ENCODE data around the gene DUSP15.

DUSP15 gene

GRCh38 chr20:31859266-31859997 is 10.9 kb downstream of the DUSP15 start:
- no peak for DNase-seq

DNA sequence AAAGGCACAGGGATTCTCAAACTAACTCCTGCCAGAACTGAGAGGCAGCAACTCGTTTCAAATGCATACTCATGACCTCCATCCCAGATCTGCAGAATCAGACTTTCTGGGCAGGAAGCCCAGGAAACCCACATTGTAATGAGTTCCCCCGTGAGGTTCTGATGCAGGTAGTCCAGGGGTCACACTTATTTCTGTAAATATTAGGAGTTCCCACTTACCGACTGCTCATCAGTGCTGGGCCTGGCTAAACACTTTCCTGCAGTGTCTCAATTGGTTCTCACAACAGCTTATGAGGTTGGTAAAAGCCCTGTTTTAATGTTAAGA is 11.6 kb downstream of the DUSP15 start:
- no peak for DNase-seq

DNA sequence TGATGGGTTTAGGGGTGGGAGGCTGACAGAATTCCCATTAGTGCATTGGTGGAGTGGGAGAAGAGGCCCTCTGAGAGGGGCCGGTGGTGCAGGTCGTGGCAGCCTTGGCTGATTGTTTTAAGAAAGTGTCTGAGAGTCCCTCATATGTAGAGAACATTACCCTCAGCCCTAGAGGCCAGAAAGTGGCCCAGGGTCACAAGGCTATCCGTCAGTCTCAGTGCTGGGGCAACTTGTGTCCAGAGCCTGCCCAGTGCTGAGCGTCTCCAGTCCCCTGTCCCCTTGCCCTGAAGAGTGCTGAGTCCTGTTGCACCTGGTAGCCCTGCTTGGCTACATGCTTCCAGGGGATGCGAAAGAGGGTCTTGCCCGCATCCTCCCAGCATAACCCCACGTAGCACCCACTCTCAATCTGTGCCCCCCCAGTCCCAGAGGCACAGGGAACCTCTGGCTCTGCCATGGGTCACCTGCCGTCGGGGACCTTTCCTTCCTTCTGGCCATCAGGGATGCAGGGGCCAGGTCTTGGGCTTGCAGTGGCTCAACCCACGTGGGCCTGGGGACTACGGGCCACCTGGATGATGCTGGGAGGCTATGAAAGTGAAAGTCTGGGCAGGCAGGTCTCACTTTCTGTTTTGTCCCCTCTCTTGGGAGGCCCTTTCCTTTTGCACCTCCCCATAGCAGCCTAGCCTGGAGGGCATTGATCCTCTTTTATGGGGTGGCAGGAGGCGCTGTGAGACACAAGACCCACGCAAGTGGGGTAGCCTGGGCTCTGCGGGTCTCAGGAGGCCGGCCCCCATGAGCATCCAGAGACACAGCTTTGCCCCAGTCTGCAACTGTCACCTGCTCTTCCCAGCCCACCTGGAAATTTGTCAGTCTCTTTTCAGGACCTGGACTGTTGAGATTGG is 12.2 kb downstream of the DUSP15 start:
- no peak for DNase-seq

GRCh38 chr20:31856516-31856915 is 13.8 kb downstream of the DUSP15 start:
- no peak for DNase-seq

DNA sequence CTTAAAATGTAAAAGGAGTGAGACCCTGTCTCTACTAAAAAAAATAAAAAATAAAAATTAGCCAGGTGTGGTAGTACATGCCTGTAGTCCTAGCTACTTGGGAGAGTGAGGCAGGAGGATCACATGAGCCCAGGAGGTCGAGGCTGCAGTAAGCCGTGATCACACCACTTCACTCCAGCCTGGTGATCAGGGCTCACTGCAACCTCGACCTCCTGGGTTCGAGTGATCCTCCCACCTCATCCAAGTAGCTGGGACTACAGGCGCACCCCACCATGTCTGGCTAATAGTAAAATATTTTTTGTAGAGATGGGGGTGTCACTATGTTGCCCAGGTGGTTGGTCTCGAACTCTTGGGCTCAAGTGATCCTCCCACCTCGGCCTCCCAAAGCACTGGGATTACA is 16.8 kb downstream of the DUSP15 start:
- no peak for DNase-seq

- DNase-seq: no peak
Observed at GRCh38 chr20:31851240-31851955, 18.9 kb downstream of the DUSP15 start.

DNA sequence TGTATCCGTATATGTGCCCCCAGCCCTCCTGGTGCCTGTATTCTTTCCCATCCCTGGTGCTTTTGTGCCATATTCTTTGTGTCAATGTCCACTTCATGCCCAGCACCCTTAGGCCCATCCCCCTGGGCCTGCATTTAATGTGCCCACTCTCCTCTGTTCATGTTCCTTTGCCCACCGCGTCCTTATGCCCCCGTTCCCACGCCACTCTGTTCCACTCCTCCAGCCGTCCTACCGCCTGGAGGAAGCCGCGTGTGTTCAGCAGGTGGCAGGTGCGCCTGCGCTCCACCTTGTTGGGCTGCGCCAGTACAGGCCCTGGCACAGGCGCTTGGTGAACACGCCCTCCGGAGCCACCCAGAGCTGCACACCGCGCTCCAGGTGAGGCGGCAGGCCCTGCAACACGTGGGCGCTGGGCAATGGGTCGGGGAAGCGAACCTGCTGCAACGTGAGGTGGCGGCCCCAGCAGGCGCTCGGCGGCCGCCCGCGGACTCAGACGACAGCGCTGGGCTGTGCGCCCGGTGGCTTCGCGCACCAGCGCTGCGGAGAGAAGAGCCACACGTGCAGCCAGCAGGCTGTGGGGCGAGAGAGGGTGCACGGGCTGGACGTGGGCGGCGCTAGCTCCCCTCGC is 20.9 kb downstream of the DUSP15 start:
- DNase-seq: no peak

- DNase-seq: no peak
Observed at GRCh38 chr20:31848088-31848999, 22.0 kb downstream of the DUSP15 start.

DNA sequence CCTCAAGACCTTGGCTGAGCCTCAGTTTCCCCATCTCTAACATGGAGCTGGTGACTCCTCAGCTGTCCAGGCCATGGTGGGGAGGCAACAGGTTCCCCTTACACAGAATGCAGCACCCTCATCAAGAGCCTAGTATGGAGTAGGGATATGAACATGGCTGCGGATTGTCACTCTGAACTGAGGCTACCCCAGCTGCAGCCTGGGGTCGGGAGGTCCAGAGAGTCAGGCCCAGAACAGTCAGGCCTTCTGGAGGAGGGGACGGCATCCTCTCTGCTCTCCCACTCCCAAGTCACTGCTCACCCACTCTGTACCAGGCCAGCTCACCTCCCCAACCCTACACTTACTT is 23.6 kb downstream of the DUSP15 start:
- no peak for DNase-seq

DNA sequence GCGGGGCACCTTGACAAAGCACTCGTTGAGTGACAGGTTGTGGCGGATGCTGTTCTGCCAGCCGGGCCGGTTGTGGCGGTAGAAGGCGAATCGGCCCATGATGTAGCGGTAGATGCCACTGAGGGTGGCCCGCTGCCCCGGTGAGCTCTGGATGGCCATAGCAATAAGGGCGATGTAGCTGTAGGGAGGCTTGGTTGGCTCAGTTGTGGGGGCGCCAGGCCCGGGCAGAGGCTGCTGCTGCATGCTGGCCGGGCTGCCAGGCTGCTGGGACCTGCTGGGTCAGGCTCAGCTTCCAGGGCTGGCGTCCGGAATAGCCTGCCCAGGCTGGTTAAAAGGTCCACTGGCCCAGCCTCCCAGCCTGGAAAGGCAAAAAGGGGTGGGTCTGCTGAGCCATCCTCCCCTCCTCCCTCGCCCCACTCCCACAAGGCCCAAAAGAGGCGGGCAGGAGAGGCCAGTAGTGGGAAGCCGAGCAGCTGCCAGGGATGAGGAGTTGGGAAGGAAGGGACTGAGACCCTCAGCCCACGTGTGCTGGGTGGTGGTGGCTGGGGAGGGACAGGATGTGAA is 24.9 kb downstream of the DUSP15 start, which contains the start of gene FOXS1:
TSS of gene FOXS1 (minus strand) at position 305 of the 564 bp plus-strand sequence. CDS start at position 243, 62 bp downstream.
- no peak for DNase-seq

GRCh38 chr20:31844737-31845299 is 25.5 kb downstream of the DUSP15 start:
- DNase-seq: no peak

DNA sequence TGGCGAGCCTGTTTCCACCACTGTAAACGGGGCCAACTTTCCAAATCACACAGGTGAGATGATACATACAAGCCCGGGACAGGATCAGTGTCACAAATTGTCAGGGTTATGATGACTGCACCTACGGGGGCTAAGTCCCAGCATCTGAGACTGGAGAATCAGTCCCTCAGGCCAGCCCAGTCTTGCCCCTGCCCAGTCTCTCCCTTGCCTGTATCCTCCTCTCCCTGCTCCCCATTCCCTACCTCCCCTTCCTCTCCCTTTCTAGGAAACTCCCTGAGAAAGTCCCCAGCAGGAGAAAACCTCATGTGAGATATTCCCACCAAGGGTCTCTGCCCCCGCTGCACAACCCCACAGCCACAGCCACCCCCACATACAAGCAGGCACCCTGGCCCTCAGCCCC is 26.4 kb downstream of the DUSP15 start:
- DNase-seq: no peak

DNA sequence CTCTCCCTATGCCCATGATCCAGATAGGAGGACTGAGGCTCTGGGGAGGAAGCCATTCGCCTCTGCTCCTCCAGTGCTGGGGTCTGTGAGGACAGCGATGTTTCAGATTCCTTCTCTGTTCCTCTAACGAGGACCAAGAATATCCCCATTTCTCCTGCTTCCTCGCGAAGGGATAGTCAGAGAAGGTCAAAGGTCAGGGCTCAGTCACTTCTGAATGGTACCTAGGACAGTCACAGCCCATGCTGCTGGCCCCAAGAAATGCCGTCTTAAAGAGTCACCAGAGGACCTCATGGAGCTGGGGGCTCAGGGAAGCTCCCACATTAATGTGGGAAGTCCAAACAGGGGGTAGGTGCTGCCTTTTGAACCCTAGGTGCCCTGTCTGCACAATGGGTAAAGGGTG is 27.0 kb downstream of the DUSP15 start:
- no peak for DNase-seq

- DNase-seq: no peak
Observed at GRCh38 chr20:31842471-31843157, 27.7 kb downstream of the DUSP15 start.

- peak; percentile 46 for DNase-seq
Observed at GRCh38 chr20:31841928-31842327, 28.4 kb downstream of the DUSP15 start.

GRCh38 chr20:31840906-31841816 is 29.2 kb downstream of the DUSP15 start:
- no peak for DNase-seq

DNA sequence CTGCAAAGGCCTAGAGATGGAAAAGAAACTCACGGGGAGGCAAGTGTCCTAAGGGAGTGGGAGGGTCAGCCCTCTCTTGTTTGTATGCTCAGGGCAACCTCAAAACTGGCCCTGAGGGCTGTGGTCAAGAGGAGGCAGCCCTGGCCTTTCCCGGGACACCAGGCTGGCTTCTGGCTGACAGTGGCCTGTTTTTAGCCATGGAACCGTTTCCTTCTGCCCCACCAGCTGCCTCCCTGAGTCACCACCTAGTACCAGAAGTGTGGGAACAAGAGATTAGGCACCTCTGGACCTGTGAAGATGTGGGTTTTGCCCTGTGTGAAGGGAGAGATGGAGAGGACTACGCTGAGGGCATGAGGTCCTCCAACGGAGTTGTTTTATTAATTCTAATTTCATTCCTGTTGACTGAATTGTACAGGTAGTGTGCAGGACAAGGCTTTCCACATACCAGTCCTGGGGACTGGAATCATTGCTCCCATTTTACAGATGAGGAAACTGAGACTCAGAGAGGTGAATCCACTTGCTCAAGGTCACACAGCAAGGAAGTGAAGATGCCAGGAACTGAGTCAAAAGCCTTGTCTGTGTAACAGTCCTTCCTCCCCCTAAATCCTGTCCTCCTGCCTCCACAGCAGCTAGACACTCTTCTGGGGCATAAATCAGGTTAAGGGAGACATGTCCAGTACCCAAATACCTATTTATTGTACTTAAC is 30.4 kb downstream of the DUSP15 start:
- DNase-seq: no peak

- DNase-seq: no peak
Observed at GRCh38 chr20:31838646-31839292, 31.6 kb downstream of the DUSP15 start.
